Activated naive CD8-positive, alpha-beta T cell (primary cell): ENCODE data around the gene TUBB3.
A peak's percentile ranks its signal among the peaks of the same experiment; 100 is the strongest.
"Not testable (repeated sequence)": the region's sequence is repeated elsewhere in the genome, so short reads cannot be mapped to it uniquely, and the experiment has no call there.

Source experiments
- H3K27ac Mint-ChIP-seq: one replicate; pipeline ENCODE4 v1.8.0; 2021; ENCODE audit warnings: mixed read lengths
- H3K27me3 Mint-ChIP-seq: one replicate; pipeline ENCODE4 v1.8.0; 2021; ENCODE audit warnings: mixed read lengths
- H3K36me3 Mint-ChIP-seq: one replicate; pipeline ENCODE4 v1.8.0; 2021; ENCODE audit warnings: mixed read lengths
- H3K4me1 Mint-ChIP-seq: one replicate; pipeline ENCODE4 v1.8.0; 2021; ENCODE audit warnings: low read depth, mixed read lengths
- H3K4me3 Mint-ChIP-seq: one replicate; pipeline ENCODE4 v1.8.0; 2021; ENCODE audit warnings: mild to moderate bottlenecking, mixed read lengths
- H3K9me3 Mint-ChIP-seq: one replicate; pipeline ENCODE4 v1.8.0; 2021; ENCODE audit warnings: low read depth, mixed read lengths

Gene TUBB3

DNA sequence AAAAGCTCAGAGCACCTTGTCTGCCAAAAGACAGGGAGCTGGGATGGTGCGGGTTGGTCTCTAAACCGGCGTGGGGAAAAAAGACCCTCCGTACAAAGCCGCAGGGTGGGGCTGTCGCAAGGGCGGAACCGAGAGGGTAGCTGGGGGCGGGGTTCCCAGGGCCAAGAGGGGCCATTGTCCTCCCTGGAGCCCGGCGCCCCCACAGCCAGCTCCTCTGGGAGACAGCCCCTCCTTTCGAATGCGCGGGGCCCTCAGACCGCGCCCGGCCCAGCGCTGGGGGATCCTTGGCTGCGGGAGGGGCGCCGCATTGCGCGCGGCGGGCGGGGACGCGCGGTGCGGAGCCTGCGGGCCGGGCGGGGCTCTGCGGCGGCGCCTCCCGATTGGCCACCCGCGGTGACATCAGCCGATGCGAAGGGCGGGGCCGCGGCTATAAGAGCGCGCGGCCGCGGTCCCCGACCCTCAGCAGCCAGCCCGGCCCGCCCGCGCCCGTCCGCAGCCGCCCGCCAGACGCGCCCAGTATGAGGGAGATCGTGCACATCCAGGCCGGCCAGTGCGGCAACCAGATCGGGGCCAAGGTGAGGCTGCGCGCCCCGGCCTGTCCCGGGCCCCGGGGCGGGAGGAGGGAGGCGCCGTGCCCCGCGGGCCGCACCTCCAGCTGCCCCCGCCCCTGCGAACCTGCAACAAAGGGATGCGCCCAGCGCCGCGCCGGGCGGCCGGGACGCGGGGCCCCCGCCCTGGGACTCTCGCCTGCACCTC lies at the start of gene TUBB3:
Gene TUBB3, plus strand, starts transcription at position 459 of the 756 bp plus-strand sequence. Its CDS starts 60 bp downstream, at position 519.
- no peaks in the 10 kb centered on the region for H3K9me3 Mint-ChIP-seq
- H3K4me1 Mint-ChIP-seq = peaks cover 31% of the 10 kb centered on the region
- H3K27ac Mint-ChIP-seq = no peak within 1 kb of the TSS
- peaks cover 7% of the 10 kb centered on the region for H3K27me3 Mint-ChIP-seq
- H3K4me3 Mint-ChIP-seq = peak within 1 kb of the TSS; percentile 67
- H3K36me3 Mint-ChIP-seq = no peaks in the 10 kb centered on the region

GRCh38 chr16:89873972-89874689 lies 49.0 kb upstream of the TUBB3 start:
- Mint-ChIP-seq H3K36me3 (peaks cover 5% of the 10 kb centered on the region), H3K4me1 (peaks cover 16% of the 10 kb centered on the region), H3K9me3 (peaks cover 4% of the 10 kb centered on the region), H3K27me3 (no peaks in the 10 kb centered on the region), H3K4me3 (peak overlapping the region; percentile 90), H3K27ac (peak overlapping the region; percentile 92)

GRCh38 chr16:89879123-89879522 lies 44.0 kb upstream of the TUBB3 start:
- Mint-ChIP-seq H3K36me3 (peaks cover 12% of the 10 kb centered on the region), H3K4me1 (peaks cover 16% of the 10 kb centered on the region)
- H3K27me3 Mint-ChIP-seq, H3K27ac Mint-ChIP-seq, H3K9me3 Mint-ChIP-seq, H3K4me3 Mint-ChIP-seq: not testable (repeated sequence)

GRCh38 chr16:89880477-89881367 lies 42.4 kb upstream of the TUBB3 start:
- Mint-ChIP-seq H3K4me1 (peaks cover 9% of the 10 kb centered on the region), H3K9me3 (no peaks in the 10 kb centered on the region), H3K4me3 (no peak overlapping the region), H3K27me3 (no peaks in the 10 kb centered on the region), H3K36me3 (peaks cover 7% of the 10 kb centered on the region), H3K27ac (peak overlapping the region; percentile 75)

GRCh38 chr16:89881368-89881730 lies 41.8 kb upstream of the TUBB3 start:
- Mint-ChIP-seq H3K27ac (no peak overlapping the region), H3K4me3 (no peak overlapping the region), H3K36me3 (peaks cover 7% of the 10 kb centered on the region), H3K4me1 (peaks cover 9% of the 10 kb centered on the region), H3K27me3 (no peaks in the 10 kb centered on the region), H3K9me3 (no peaks in the 10 kb centered on the region)

DNA sequence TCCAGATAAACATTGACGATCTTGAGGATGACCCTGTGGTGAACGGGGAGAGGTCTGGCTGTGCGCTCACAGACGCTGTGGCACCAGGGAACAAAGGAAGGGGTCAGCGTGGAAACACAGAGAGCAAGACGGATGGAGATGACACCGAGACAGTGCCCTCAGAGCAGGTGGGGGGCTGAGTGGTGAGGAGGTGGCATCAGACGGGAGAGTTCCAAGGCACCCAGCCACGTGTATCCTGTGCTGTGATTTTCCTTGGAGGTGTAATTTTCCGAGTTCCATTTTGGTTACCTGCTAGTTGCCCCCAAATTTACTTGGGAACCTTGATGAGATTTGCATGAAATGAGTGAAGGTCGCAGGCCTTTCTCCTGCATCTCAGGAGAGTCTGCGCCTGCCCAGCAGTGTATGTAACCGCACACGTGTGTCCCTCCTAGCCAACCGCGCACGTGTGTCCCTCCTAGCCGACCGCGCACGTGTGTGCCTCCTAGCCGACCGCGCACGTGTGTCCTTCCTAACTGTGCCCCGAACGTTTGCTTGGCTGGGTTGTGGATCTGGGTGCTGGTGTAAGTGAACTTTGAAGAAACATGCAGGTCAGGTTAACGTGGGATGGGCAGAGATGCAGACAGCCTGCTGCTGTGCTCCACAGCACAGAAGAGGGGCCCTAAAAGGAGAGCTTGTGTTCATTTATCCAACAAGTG lies 39.6 kb upstream of the TUBB3 start:
- Mint-ChIP-seq H3K36me3 (peaks cover 7% of the 10 kb centered on the region), H3K9me3 (no peaks in the 10 kb centered on the region), H3K27ac (peak overlapping the region; percentile 34)

GRCh38 chr16:89884041-89884421 lies 39.1 kb upstream of the TUBB3 start:
- peaks cover 7% of the 10 kb centered on the region for H3K4me1 Mint-ChIP-seq
- no peak overlapping the region for H3K4me3 Mint-ChIP-seq
- H3K27ac Mint-ChIP-seq = no peak overlapping the region

More for the DNA sequence above, 39.6 kb upstream of the TUBB3 start:
- Mint-ChIP-seq H3K27me3 (no peaks in the 10 kb centered on the region), H3K4me1 (peaks cover 7% of the 10 kb centered on the region), H3K4me3 (no peak overlapping the region)

DNA sequence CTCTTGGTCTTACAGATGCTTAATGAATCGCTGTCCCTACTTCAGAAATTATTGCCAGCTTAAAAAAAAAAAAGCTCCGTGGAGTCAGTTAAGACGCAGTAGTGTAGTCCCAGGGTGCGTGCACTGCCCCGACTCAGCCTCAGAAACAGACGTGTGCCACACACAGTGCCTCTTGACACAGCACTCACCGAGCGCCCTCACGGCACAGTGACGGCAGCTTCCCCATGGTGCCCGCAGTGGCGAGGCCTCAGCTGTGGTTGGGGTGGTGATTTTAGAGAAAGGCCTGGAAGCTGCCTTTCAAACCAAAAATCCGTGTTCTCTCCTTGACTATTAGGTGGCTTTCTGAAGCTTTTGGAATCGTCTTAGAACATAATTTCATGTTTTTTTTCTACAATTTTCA lies 35.9 kb upstream of the TUBB3 start:
- peaks cover 8% of the 10 kb centered on the region for H3K4me1 Mint-ChIP-seq
- H3K36me3 Mint-ChIP-seq = peaks cover 5% of the 10 kb centered on the region
- no peaks in the 10 kb centered on the region for H3K9me3 Mint-ChIP-seq
- H3K27ac Mint-ChIP-seq = no peak overlapping the region
- no peak overlapping the region for H3K4me3 Mint-ChIP-seq
- H3K27me3 Mint-ChIP-seq = no peaks in the 10 kb centered on the region

More at GRCh38 chr16:89884041-89884421, 39.1 kb upstream of the TUBB3 start:
- no peaks in the 10 kb centered on the region for H3K9me3 Mint-ChIP-seq
- no peaks in the 10 kb centered on the region for H3K27me3 Mint-ChIP-seq
- H3K36me3 Mint-ChIP-seq = peaks cover 7% of the 10 kb centered on the region

DNA sequence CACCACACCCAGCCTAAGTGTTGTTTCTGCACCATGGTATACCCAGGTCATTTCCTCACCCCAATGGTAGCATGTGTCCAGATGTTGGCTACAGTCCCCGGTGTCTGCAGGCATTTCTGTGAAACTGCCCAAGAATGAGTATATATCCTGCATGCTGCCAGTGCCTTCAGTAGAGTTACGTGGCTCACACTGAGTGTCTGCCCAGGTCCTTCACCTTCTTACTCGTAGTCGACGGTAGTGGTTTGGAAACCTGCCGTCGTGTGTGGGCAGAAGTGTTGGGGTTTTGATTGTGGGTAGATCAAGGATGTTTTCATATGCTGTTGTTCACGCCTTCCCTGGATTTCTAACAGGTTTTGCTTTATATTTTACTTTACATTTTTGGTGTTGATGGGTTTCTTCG lies 32.9 kb upstream of the TUBB3 start:
- Mint-ChIP-seq H3K27me3 (no peaks in the 10 kb centered on the region), H3K27ac (no peak overlapping the region), H3K9me3 (no peaks in the 10 kb centered on the region), H3K4me3 (peak overlapping the region; percentile 10), H3K4me1 (peaks cover 8% of the 10 kb centered on the region), H3K36me3 (no peaks in the 10 kb centered on the region)

GRCh38 chr16:89890886-89891657 lies 32.1 kb upstream of the TUBB3 start:
- Mint-ChIP-seq H3K4me3 (no peak overlapping the region), H3K27me3 (no peaks in the 10 kb centered on the region), H3K36me3 (no peaks in the 10 kb centered on the region), H3K9me3 (no peaks in the 10 kb centered on the region), H3K27ac (no peak overlapping the region), H3K4me1 (peaks cover 8% of the 10 kb centered on the region)

GRCh38 chr16:89892055-89892630 lies 31.0 kb upstream of the TUBB3 start:
- no peaks in the 10 kb centered on the region for H3K36me3 Mint-ChIP-seq
- peaks cover 8% of the 10 kb centered on the region for H3K4me1 Mint-ChIP-seq
- H3K27me3 Mint-ChIP-seq = no peaks in the 10 kb centered on the region
- no peak overlapping the region for H3K27ac Mint-ChIP-seq
- H3K9me3 Mint-ChIP-seq = no peaks in the 10 kb centered on the region
- no peak overlapping the region for H3K4me3 Mint-ChIP-seq

DNA sequence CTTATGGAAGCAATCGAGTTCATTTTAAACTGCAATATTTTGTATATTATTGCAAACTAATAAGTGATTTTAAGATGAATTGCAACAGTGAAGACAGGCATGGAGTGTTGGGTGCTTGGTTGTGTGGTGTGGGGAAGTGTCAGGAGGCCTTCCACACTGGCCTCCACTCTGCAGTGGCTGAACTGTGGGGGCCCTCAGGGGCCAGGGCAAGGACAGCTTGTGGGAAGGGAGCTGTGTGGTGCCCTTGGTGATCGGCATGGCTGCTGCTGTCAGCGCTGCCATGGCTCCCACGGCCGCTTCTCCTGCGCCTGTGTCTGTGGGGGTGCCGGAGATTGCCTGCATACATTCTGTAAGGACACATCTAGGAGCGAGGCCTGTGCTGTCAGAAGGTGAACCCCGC lies 30.5 kb upstream of the TUBB3 start:
- no peak overlapping the region for H3K4me3 Mint-ChIP-seq
- no peaks in the 10 kb centered on the region for H3K27me3 Mint-ChIP-seq
- H3K36me3 Mint-ChIP-seq = no peaks in the 10 kb centered on the region
- H3K9me3 Mint-ChIP-seq = no peaks in the 10 kb centered on the region
- peaks cover 8% of the 10 kb centered on the region for H3K4me1 Mint-ChIP-seq
- no peak overlapping the region for H3K27ac Mint-ChIP-seq

DNA sequence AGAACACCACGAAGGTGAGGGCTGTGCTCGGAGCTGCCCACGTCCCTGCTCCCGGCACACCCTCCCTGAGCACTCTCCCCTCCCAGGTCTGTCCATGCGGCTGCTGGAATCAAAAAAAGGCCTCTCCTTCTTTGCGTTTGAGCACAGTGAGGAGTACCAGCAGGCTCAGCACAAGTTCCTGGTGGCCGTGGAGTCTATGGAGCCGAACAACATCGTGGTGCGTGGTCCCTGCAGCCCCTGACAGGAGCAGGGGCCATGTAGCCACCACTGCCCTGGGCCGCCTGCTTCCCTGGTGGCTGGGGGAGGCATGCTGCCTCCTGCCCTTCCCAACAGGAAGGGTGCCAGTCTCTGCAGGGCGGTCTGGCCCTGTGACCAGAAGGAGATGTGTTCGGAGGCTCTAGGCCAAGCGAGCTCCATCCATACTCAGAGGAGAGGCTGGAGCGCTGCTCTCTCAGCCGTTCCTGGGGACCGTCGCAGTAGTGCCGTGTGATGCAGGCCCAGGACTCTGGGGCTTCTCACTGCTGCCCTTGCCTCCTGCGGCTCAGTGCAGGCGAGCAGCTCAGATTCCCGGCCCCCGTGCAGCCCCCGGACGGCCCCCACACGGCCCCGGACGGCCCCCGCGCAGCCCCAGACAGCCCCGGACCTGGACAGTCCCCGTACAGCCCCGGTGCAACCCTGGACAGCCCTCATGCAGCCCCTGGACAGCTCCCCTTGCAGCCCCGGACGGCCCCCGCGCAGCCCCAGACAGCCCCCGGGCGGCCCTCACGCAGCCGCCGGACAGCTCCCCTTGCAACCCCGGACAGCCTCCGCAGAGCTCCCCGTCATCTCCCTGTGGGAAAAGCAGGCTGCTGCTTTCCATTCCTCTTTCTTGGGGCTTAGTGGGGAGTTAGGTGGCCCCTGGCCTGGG lies 29.2 kb upstream of the TUBB3 start:
- Mint-ChIP-seq H3K36me3 (no peaks in the 10 kb centered on the region), H3K27me3 (no peaks in the 10 kb centered on the region), H3K9me3 (no peaks in the 10 kb centered on the region), H3K27ac (no peak overlapping the region), H3K4me3 (no peak overlapping the region), H3K4me1 (peaks cover 8% of the 10 kb centered on the region)
